Ishikawa (cell line): ENCODE data around the gene CDH23.

Experiments
- CEBPB ChIP-seq: IDR thresholded peaks from 2 replicates; pipeline ENCODE4 v1.6.1; 2012
- CREB1 ChIP-seq: IDR thresholded peaks from 2 replicates; pipeline ENCODE4 v1.6.1; 2012; ENCODE audit warnings: low read depth
- EGR1 ChIP-seq: IDR thresholded peaks from 2 replicates; pipeline ENCODE4 v1.6.1; 2012
- EP300 ChIP-seq: IDR thresholded peaks from 2 replicates; pipeline ENCODE4 v1.6.1; 2012; ENCODE audit warnings: borderline replicate concordance
- FOXM1 ChIP-seq: IDR thresholded peaks from 2 replicates; pipeline ENCODE4 v1.6.1; 2012; ENCODE audit warnings: low read depth, borderline replicate concordance
- NFIC ChIP-seq: IDR thresholded peaks from 2 replicates; pipeline ENCODE4 v1.6.1; 2012
- RAD21 ChIP-seq: IDR thresholded peaks from 2 replicates; pipeline ENCODE4 v1.6.1; 2012; ENCODE audit warnings: low read depth
- TAF1 ChIP-seq: IDR thresholded peaks from 2 replicates; pipeline ENCODE4 v1.6.1; 2012; ENCODE audit warnings: low read depth, mild to moderate bottlenecking
- TCF12 ChIP-seq: IDR thresholded peaks from 2 replicates; pipeline ENCODE4 v1.6.1; 2012; ENCODE audit warnings: low read depth
- TEAD4 ChIP-seq: IDR thresholded peaks from 2 replicates; pipeline ENCODE4 v1.6.1; 2012
- YY1 ChIP-seq: IDR thresholded peaks from 2 replicates; pipeline ENCODE4 v1.6.1; 2012; ENCODE audit warnings: low read depth
- ZBTB7A ChIP-seq: IDR thresholded peaks from 2 replicates; pipeline ENCODE4 v1.6.1; 2012; ENCODE audit warnings: low read depth
- TF ChIP-seq, protein P1 (sequence below): IDR thresholded peaks from 2 replicates; pipeline ENCODE4 v1.6.1; 2012
- TF ChIP-seq, protein P2 (sequence below): IDR thresholded peaks from 2 replicates; pipeline ENCODE4 v1.6.1; 2012
- TF ChIP-seq, protein P3 (sequence below): IDR thresholded peaks from 2 replicates; pipeline ENCODE4 v1.6.1; 2012; ENCODE audit warnings: low read depth, mild to moderate bottlenecking

Gene CDH23

GRCh38 chr10:71844084-71844483 lies 447.4 kb downstream of the CDH23 start:
- TF ChIP-seq EGR1, result no peak
- TF ChIP-seq TEAD4, result no peak

DNA sequence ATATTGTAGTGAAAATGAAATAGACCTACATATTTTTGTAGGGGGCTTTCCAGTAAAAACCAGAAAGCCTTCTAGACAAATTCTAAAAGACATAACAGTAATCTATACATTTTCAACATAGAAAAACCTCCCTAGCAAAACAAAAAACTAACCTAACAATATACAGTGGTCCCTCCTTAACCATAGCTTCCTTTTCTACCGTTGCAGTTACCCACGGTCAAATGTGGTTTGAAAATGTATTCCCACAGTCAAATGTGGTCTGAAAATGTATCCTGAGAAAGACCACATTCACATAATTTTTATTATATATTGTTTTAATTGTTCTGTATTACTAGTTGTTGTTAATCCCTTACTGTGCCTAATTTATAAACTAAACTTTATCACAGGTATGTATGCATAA lies 448.0 kb downstream of the CDH23 start:
- no peak for TF ChIP-seq TCF12
- TF ChIP-seq, protein P1, sequence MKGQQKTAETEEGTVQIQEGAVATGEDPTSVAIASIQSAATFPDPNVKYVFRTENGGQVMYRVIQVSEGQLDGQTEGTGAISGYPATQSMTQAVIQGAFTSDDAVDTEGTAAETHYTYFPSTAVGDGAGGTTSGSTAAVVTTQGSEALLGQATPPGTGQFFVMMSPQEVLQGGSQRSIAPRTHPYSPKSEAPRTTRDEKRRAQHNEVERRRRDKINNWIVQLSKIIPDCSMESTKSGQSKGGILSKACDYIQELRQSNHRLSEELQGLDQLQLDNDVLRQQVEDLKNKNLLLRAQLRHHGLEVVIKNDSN, result no peak
- no peak for TF ChIP-seq ZBTB7A
- no peak for TF ChIP-seq CREB1
- no peak for TF ChIP-seq TAF1
- no peak for TF ChIP-seq CEBPB
- TF ChIP-seq EGR1, result no peak
- no peak for TF ChIP-seq EP300
- TF ChIP-seq NFIC, result no peak
- TF ChIP-seq FOXM1, result no peak
- no peak for TF ChIP-seq YY1
- no peak for TF ChIP-seq TEAD4
- TF ChIP-seq RAD21, result no peak

GRCh38 chr10:71845410-71846405 lies 449.0 kb downstream of the CDH23 start:
- TF ChIP-seq TCF12 (no peak), EGR1 (no peak), NFIC (no peak), TAF1 (no peak), ZBTB7A (no peak), TEAD4 (no peak), YY1 (no peak), CREB1 (no peak), EP300 (no peak), CEBPB (no peak), RAD21 (no peak)
- TF ChIP-seq, protein P2, sequence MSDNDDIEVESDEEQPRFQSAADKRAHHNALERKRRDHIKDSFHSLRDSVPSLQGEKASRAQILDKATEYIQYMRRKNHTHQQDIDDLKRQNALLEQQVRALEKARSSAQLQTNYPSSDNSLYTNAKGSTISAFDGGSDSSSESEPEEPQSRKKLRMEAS, result no peak
- TF ChIP-seq, protein P3, sequence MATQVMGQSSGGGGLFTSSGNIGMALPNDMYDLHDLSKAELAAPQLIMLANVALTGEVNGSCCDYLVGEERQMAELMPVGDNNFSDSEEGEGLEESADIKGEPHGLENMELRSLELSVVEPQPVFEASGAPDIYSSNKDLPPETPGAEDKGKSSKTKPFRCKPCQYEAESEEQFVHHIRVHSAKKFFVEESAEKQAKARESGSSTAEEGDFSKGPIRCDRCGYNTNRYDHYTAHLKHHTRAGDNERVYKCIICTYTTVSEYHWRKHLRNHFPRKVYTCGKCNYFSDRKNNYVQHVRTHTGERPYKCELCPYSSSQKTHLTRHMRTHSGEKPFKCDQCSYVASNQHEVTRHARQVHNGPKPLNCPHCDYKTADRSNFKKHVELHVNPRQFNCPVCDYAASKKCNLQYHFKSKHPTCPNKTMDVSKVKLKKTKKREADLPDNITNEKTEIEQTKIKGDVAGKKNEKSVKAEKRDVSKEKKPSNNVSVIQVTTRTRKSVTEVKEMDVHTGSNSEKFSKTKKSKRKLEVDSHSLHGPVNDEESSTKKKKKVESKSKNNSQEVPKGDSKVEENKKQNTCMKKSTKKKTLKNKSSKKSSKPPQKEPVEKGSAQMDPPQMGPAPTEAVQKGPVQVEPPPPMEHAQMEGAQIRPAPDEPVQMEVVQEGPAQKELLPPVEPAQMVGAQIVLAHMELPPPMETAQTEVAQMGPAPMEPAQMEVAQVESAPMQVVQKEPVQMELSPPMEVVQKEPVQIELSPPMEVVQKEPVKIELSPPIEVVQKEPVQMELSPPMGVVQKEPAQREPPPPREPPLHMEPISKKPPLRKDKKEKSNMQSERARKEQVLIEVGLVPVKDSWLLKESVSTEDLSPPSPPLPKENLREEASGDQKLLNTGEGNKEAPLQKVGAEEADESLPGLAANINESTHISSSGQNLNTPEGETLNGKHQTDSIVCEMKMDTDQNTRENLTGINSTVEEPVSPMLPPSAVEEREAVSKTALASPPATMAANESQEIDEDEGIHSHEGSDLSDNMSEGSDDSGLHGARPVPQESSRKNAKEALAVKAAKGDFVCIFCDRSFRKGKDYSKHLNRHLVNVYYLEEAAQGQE, result no peak
- TF ChIP-seq, protein P1, result no peak

- no peak for TF ChIP-seq CEBPB
- no peak for TF ChIP-seq TEAD4
Observed at GRCh38 chr10:71846816-71847215, 450.1 kb downstream of the CDH23 start.

DNA sequence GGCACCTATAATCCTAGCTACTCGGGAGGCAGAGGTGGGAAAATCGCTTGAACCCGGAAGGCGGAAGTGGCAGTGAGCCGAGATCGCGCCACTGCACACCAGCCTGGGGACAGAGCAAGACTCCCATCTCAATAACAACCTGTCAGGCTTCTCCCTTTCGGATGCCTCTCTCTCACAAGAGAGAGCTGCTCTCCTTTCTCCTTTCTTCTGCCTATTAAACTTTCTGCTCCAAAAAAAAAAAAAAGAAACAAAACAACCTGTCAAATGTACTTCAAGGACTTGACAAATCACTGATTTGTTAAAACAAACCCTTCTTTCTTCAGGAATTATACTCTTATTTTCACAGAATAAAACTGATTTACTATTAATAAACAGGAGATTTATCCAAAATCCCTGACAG lies 450.7 kb downstream of the CDH23 start:
- TF ChIP-seq RAD21 (no peak), CREB1 (no peak), TAF1 (no peak), ZBTB7A (no peak), TCF12 (no peak), TEAD4 (no peak), EP300 (no peak), NFIC (no peak), FOXM1 (no peak), EGR1 (no peak), CEBPB (no peak), YY1 (no peak)
- TF ChIP-seq, protein P1, result no peak
- TF ChIP-seq, protein P3, result no peak
- TF ChIP-seq, protein P2, result no peak
